GM19468 (cell line): ENCODE measurements around the gene LEF1.

Experiments
- ATAC-seq: cut with Tn5 transposase; IDR thresholded peaks from one replicate; pipeline ENCODE4 v1.9.1; 2021; ENCODE audit warnings: mild to moderate bottlenecking, moderate library complexity, moderate number of reproducible peaks; ENCODE audit not compliant: unreplicated experiment; ENCODE audit errors: extremely low read depth

Gene LEF1

DNA sequence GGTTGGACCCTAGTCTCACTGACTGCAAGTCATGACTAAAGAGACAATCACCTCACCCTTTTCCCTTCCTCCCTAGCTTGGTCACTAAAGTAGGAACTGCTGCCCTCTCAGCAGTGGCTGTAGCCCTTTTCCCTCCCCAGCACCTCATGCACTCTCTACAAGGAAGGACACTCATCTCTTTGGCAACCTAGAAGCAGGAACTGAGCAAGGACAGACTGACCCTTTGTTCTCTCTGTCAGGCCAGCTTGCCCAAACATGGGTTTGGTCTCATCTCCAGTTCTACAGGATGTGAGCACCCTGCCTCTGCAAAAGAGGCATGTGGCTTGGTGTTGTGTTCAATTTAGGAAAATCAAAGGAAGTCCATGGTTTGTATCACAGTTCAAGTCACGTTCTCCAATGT is 15.8 kb downstream of the LEF1 start:
- no peak for ATAC-seq

- no peak for ATAC-seq
Measured at GRCh38 chr4:108149588-108150380, 18.9 kb downstream of the LEF1 start.

- ATAC-seq: no peak
Measured at GRCh38 chr4:108148316-108148715, 20.4 kb downstream of the LEF1 start.

- no peak for ATAC-seq
Measured at GRCh38 chr4:108146819-108147218, 21.9 kb downstream of the LEF1 start.

- ATAC-seq: no peak
Measured at GRCh38 chr4:108146336-108146735, 22.4 kb downstream of the LEF1 start.

DNA sequence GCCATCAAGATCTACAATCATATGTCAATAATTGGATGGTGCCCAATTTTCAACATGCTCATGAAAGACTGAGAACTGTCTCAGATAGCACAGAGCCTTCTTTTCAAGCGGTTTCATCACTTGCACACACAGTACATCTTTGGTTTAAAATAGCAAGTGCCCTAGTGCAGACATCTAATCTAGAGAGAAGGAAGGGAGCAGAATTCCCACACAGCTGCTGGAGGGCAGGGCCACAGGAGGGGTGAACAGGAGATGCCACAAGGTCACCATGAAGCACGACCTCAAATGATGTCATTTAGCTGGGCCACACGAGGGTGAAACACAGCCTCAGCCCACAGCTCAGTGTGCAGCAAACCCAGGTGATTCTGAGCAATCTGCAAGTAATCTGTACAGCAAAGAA is 24.3 kb downstream of the LEF1 start:
- ATAC-seq: no peak

DNA sequence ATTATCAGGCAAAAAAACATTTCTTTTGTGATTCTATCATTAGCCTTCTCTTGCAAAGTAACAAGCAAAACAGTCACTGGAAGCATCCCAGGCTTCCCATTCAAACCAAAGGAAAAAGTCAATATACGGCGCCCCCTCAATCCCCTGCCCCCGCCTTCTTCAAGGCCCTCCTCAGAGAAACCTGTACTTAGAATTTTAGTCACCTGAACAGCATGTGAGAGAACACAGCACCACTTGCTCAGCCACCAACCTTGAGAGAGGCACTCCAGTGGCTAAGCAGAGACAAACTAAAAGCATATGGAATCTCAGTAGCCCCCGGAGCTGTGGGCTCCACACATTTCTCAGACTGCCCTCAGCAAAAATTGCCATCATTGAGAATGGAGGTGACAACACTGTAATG is 25.2 kb downstream of the LEF1 start:
- ATAC-seq: no peak

- no peak for ATAC-seq
Measured at GRCh38 chr4:108142870-108143269, 25.9 kb downstream of the LEF1 start.

DNA sequence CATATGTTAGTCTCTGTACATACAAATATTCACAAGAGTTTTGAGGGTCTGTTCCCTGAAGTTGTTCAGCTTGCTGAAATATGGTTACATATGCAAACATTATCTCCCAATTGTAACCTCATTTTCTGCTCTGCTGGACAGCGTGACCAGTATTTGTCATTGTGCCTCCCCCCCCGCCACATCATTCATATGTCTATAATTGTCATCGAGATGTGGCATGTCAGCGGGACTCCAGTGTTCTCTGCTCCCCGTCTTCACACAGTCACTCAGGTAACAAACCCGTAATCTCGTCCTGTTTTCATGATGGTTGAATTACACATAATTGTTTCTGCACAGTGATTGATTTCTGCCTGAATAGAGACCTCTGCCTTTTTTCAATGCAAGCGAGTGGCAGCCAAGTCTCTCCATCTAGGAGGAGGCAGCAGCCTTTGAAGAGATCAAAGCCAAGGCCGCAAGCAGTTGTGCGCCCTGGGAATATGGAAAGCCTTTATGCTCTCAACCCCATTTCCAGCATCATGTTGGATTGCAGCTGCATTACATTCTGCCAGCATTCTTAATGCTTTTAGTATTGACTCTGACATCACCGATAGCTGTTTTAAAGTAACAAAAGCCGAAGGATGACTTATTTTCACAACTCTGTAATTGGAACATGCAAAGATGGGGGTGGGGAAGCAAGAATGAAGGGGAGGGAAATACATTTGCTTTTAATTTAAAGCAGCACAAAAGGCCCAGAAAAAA is 27.4 kb downstream of the LEF1 start:
- ATAC-seq: no peak

DNA sequence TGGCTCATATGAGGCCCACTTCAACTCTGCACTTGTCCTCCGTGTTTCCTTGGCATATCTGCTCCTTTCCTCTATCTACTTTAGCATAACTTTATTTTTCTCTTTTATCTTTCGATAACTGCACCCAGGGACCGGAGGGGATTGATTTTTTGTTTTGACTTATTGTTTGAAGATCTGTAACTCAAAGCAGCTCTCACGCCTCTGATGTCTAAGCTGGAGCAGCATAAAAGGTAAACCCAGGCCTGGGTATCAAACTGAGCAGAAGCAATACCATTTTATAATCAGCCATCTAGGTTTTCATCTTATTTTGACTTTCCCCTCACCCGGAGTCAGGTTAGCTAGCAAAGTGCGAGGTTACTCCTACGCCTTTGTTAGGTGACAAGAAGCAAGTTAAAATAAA is 28.4 kb downstream of the LEF1 start:
- ATAC-seq: no peak

GRCh38 chr4:108139089-108139488 is 29.6 kb downstream of the LEF1 start:
- ATAC-seq: no peak

DNA sequence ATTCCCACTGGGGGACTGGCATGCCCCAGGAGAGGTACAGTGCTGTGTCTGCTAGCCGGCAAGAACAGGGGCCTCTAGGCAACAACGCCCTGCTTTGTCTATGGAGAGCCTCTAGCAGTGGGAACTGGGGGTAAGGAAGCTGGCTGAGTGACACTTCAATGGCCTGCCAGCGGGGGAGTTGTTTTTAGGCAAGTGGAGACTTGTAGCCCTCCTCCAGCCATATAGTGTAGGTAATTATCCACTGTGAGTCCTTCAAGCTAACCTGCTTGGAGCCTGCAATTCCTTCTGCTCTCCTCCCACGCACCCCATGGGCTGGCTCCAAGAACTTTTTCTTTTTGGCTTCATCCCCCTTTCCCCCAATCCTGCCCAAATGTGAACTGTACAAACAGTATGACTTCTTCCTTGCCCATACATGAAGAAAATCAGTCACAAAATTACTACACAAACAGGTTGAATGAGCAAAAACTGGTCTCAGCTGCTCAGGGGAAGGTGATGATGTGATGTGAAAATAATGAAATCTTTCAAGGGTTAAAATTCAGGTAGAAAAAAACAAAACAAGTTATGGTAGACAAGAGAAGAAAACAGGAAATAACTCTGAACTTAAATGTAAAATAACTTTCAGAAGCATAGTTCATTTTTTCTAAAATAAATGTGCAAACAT is 33.1 kb downstream of the LEF1 start:
- no peak for ATAC-seq

- ATAC-seq: no peak
Measured at GRCh38 chr4:108130955-108131354, 37.8 kb downstream of the LEF1 start.

- ATAC-seq: no peak
Measured at GRCh38 chr4:108129196-108129595, 39.5 kb downstream of the LEF1 start.

DNA sequence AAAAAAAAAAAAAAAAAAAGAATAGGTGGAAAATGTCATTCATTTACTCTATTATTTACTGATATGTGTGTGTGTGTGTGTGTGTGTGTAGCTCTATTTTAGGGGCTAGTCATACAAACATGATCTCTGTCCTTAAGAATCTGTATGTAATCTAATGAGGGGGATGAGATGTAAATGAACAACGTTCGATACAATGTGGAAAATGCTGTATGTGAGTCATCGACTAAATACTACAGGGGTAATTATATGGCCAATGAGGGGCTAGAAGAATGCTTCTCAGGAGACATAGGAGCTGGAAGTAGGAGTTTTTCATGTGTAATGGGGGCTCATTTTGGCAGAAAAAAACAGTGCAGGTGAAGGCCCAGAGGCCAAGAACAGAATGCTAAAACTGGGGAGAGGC is 41.9 kb downstream of the LEF1 start:
- no peak for ATAC-seq

GRCh38 chr4:108120789-108121188 is 47.9 kb downstream of the LEF1 start:
- ATAC-seq: no peak

DNA sequence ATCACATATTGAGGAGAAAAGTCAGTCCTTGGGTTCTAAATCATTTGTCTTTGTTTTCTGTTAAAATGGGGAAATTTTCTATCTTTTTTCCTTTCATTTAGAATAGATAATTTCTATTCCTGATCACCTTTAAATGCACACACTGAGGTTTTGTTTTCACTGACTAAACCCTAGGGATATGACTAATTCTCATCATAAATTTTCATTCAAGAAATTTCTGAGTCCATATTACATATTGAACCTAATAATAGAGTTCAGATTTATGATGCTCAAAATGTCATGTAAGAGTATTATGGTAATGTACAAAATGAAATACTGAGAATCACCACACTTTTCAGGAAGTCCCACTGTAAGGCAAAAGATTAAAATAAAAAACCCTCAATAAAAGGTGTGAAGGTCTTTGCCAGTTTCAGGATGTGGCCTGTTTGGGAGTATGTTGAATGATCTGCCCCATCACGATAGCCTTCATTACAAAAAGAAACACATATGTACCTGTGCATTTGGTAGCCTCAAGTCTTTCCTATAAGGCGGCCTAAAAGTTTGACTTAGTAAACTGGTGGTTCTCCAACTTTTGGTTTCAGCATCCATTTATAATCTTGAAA is 49.4 kb downstream of the LEF1 start:
- ATAC-seq: no peak

DNA sequence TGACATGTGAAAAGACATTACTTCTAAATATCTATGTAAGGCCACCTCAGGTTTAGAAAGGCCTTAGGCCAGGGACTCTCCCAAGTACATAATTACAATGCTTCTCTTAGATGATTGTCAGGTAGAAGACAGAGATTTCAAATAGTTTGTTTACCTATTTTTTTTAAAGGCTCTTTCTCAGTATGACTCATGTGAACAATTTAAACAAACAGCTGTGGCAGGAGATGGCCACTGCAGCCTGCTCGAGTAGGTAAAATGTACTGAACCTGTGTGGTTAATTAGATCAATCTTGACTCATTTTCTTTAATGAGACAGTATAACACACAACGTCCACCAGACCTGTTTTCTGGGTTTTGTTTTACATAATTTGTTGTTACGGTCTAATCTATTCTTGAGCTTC is 50.2 kb downstream of the LEF1 start:
- peak; percentile 87 for ATAC-seq

GRCh38 chr4:108117418-108118182 is 51.1 kb downstream of the LEF1 start:
- no peak for ATAC-seq
